Fibroblast of lung (primary cell): Measurements from ENCODE around the gene STX8.

ENCODE experiments used
- EZH2 ChIP-seq: IDR thresholded peaks from 2 replicates; pipeline ENCODE4 v1.5.1; 2012; ENCODE audit warnings: low read length, control low read depth, mild to moderate bottlenecking; ENCODE audit errors: missing control alignments
- TF ChIP-seq, protein P1 (sequence below), 2 donors: IDR thresholded peaks in 1 of 2; conservative IDR thresholded peaks in 1 of 2; 1 replicate in 1 of 2; 2 replicates in 1 of 2; pipeline ENCODE4 v1.5.1; 2011 to 2012; ENCODE audit warnings: low read length in 2 of 2, control low read depth in 1 of 2, inconsistent platforms in 1 of 2, low read depth in 1 of 2, mild to moderate bottlenecking in 1 of 2

DNA sequence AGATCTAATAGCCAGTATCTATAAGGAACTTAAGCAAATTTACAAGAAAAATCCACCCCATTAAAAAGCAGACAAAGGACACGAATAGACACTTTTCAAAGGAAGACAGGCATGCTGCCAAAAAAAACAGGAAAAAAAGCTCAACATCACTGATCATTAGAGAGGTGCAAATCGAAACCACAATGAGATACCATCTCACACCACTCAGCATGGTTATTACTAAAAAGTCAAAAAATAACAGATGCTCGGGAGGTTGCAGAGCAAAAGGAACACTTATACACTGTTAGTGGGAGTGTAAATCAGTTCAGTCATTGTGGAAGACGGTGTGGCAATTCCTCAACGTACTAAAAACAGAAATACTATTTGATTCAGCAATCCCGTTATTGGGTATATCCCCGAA lies 9.6 kb downstream of the STX8 start:
- TF ChIP-seq, protein P1, sequence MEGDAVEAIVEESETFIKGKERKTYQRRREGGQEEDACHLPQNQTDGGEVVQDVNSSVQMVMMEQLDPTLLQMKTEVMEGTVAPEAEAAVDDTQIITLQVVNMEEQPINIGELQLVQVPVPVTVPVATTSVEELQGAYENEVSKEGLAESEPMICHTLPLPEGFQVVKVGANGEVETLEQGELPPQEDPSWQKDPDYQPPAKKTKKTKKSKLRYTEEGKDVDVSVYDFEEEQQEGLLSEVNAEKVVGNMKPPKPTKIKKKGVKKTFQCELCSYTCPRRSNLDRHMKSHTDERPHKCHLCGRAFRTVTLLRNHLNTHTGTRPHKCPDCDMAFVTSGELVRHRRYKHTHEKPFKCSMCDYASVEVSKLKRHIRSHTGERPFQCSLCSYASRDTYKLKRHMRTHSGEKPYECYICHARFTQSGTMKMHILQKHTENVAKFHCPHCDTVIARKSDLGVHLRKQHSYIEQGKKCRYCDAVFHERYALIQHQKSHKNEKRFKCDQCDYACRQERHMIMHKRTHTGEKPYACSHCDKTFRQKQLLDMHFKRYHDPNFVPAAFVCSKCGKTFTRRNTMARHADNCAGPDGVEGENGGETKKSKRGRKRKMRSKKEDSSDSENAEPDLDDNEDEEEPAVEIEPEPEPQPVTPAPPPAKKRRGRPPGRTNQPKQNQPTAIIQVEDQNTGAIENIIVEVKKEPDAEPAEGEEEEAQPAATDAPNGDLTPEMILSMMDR (conservative IDR thresholded peaks at IDR 0.05 in 1 of 2, IDR thresholded peaks at IDR 0.05 in 1 of 2; ENCODE audit: low read depth in 1 of 2, low read length in 2 of 2), result no peak
- no peak for TF ChIP-seq EZH2
